Astrocyte (in vitro differentiated cells and primary cell): ENCODE results near the gene TTBK1.
"Not testable (repeated sequence)": the region's sequence is repeated elsewhere in the genome, so short reads cannot be mapped to it uniquely, and the experiment has no call there.

ENCODE experiments used
- EZH2 ChIP-seq: IDR thresholded peaks from 2 replicates; pipeline ENCODE4 v1.6.1; 2012; ENCODE audit warnings: mild to moderate bottlenecking, low read length, inconsistent platforms; ENCODE audit not compliant: insufficient read depth
- TF ChIP-seq, protein P1 (sequence below): IDR thresholded peaks from 2 replicates; pipeline ENCODE4 v1.5.1; 2011; ENCODE audit warnings: low read depth, mild to moderate bottlenecking, inconsistent platforms, low read length, moderate library complexity; ENCODE audit not compliant: insufficient read depth

DNA sequence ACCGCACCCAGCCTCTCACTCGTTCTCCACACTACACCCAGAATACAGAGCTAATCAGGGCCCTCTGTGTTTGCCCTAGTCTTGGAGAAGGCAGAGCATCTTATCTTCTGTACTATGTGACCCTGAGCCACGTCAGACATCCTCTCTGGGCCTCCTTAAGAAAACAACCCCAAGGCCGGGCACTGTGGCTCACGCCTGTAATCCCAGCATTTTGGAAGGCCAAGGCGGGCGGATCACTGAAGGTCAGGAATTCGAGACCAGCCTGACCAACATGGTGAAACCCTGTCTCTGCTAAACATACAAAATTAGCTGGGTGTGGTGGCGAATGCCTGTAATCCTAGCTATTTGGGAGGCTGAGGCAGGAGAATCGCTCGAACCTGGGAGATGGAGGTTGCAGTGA, 59.7 kb downstream of the TTBK1 start:
- TF ChIP-seq, protein P1, sequence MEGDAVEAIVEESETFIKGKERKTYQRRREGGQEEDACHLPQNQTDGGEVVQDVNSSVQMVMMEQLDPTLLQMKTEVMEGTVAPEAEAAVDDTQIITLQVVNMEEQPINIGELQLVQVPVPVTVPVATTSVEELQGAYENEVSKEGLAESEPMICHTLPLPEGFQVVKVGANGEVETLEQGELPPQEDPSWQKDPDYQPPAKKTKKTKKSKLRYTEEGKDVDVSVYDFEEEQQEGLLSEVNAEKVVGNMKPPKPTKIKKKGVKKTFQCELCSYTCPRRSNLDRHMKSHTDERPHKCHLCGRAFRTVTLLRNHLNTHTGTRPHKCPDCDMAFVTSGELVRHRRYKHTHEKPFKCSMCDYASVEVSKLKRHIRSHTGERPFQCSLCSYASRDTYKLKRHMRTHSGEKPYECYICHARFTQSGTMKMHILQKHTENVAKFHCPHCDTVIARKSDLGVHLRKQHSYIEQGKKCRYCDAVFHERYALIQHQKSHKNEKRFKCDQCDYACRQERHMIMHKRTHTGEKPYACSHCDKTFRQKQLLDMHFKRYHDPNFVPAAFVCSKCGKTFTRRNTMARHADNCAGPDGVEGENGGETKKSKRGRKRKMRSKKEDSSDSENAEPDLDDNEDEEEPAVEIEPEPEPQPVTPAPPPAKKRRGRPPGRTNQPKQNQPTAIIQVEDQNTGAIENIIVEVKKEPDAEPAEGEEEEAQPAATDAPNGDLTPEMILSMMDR, result not testable (repeated sequence)
- not testable (repeated sequence) for TF ChIP-seq EZH2
